GM19463 (cell line): ENCODE measurements around the gene EXT2.

Source experiments
- ATAC-seq: cut with Tn5 transposase; IDR thresholded peaks from one replicate; pipeline ENCODE4 v1.9.1; 2021; ENCODE audit warnings: mild to moderate bottlenecking, moderate library complexity; ENCODE audit not compliant: unreplicated experiment

The EXT2 gene

GRCh38 chr11:44198146-44198724 lies 102.8 kb downstream of the EXT2 start:
- no peak for ATAC-seq

DNA sequence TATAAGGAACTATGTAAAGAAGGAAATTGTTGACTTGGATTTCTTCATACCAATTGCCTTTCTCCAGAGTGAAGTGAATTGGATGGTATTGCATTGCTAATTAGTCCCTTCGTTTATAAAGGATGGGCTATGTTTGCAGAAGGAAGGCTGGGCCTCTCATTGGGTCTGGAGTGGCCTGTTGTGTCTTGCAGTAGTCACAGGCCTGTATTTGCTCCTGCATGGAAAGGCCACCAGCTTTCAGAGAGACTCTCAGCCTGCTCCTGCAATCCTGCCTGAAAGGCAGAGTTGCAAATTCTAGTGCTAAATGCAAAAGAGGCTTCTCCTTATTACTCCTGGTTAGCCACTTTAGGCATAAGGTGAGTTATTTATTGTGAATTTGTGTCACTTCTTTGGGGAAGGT lies 103.8 kb downstream of the EXT2 start:
- no peak for ATAC-seq

DNA sequence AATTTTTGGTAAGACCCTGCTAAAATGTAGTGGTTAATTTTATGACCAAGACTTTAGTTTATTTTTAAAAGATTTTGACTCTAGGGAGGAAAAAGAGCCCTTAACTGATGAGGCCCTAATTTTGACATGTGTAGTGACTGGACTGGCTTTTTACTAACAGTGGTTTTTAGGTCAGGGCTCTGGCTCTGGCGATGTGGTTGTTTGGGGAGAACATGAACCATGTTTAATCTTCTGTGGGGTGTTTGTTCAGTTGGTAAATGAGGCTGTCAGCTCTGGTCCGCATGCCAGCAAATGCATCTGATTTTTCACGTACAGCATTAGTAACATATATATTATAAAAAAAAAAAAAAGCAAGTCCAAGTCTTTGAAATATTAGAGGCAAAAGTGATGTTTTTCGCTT lies 104.3 kb downstream of the EXT2 start:
- no peak for ATAC-seq

- ATAC-seq: no peak
Observed at GRCh38 chr11:44203270-44204043, 108.0 kb downstream of the EXT2 start.

GRCh38 chr11:44205352-44205751 lies 109.9 kb downstream of the EXT2 start:
- ATAC-seq: no peak

DNA sequence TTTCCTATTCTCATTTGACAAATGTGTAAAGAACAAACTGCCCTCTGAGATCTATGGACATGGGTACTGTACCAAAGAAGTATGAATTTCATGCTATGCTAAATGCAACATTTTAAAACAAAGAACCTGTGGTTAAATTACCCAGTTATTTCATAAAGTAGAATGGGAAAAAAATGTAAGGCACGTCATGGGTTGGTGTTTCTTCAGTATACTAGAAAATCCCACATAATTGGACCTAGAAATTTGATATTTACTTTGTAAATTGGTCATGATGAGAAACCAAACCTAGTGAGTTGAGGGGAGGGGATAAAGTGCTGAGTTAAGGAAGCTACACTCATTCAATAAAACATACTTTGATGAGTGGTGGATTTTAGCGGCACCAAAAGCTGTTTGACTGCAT lies 110.4 kb downstream of the EXT2 start:
- no peak for ATAC-seq

GRCh38 chr11:44207292-44207691 lies 111.8 kb downstream of the EXT2 start:
- ATAC-seq: no peak

GRCh38 chr11:44208976-44209603 lies 113.6 kb downstream of the EXT2 start:
- no peak for ATAC-seq

- ATAC-seq: no peak
Observed at GRCh38 chr11:44212128-44212527, 116.7 kb downstream of the EXT2 start.

- no peak for ATAC-seq
Observed at GRCh38 chr11:44213148-44213547, 117.7 kb downstream of the EXT2 start.

DNA sequence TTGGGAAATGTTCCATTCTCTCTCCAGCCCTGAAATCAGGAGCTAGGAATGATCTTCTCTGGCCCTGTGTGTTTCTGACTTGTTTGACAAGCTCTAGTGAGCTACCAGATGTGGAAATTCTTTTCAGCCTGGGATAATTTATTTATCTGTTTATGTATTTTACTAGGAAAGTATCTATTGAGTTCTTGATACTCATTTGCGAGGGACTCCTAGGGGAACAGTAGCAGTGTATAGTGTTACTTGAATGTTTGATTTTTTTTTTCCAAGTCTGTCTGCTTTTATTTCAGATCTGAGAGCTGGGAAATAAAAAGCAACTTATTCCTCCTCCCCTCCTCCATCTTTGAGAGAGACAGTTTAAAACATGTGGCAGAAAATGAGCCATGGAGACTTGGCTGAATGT lies 122.0 kb downstream of the EXT2 start:
- ATAC-seq: no peak

- ATAC-seq: no peak
Observed at GRCh38 chr11:44219830-44220796, 124.6 kb downstream of the EXT2 start.

DNA sequence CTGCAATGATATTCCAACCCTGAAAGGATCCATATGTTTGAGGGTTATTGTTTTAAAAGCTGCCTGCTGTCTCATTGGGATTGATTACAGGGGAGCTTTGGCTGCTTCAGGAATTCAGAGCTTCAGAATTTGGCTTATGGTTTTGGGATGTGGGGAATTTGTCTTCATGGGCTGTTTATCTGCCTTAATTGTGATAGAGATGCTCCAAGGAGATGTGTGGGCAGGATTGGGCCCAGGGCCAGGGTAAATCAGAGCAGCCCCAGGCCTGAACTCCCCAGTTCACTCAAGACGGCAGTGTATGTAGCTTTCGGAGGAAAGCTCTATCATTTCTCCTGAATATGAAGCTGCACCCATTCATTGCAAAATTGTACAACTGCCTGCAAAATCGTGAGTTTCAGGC lies 126.0 kb downstream of the EXT2 start:
- no peak for ATAC-seq

DNA sequence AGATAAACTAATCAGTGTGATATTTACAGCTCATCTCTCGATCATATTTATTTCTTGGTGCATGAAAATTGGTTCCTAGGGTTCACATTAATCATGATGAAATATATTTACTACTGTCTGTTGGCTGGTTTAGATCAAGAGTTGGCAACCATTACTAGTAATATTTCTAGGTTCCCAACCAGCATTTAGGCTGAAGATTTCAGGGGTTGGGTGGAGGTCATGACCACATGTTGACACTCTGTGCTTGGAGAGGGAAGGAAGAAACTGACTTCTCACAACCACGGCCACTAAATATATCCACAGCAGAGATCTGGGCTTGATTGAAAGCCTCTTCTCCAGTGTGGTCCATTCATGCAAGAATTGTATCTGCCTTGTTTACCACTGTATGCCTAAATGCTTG lies 126.5 kb downstream of the EXT2 start:
- ATAC-seq: no peak

GRCh38 chr11:44223238-44223637 lies 127.8 kb downstream of the EXT2 start:
- no peak for ATAC-seq

DNA sequence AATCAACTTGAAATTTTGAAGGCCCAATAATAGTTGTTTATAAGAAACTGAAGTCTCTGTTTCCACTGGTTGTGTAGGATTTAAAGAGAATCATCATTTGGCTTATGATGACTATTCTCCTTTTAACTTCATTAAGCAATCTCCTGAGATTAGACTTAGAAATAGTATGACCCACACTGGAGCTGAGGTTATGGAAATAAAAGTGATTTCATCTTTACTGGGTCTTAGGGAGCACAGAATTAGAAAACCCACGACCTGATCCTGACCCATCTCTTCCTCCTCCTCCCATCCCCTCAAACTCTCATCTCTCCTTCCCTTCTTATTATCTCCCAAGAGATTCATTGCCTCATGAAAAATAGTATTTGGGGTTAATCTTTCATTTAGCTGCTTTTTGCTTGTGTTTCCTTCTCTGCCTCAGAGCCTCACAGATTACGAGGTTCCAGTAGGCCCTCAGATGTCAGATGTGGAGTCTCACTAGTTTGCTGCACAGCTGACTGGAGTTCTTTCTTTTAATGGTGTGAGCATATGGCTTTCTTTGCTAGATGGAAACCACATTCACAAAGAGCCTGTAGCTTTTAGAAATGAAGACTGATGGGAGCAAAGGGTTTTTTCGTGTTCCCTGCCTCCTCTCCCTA lies 129.5 kb downstream of the EXT2 start:
- ATAC-seq: no peak

GRCh38 chr11:44226490-44226889 lies 131.0 kb downstream of the EXT2 start:
- ATAC-seq: no peak

DNA sequence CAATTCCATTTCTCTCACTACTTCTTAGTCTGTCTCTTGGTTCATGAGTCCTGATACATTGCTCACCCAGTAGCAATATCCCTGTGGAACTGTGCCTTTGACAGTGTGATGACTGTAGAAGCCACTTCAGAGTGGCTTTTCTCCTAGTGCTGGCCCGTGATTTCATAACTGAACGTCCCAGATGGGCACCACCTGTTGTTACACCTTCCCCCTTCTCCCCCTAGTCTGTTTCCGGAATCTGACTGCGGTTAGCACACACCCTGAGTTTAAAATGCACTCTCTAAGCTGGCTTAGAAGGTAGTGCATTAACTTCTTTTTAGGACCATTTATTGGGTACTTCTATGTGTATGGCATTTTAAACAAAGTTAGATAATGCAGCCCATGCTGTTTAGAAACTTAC lies 131.5 kb downstream of the EXT2 start:
- no peak for ATAC-seq

DNA sequence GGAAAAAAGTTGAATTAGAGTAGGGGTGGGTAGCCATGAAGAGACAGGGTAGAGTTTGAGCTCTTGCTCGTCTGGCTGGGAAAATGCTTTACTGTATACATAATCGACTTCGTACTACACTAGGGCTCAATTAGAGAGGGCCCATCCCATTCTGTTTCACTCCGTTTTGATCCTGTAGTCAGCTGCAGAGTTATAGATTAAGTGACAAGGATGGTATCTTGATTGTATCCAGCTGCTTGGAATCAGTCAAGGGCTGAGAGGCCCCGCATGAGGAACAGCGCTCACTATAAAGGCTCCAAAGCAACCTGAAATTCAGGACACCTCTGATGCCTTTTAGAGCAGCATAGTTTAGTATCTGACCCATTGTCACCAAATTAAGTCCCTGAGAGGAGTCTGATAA lies 132.9 kb downstream of the EXT2 start:
- ATAC-seq: no peak

DNA sequence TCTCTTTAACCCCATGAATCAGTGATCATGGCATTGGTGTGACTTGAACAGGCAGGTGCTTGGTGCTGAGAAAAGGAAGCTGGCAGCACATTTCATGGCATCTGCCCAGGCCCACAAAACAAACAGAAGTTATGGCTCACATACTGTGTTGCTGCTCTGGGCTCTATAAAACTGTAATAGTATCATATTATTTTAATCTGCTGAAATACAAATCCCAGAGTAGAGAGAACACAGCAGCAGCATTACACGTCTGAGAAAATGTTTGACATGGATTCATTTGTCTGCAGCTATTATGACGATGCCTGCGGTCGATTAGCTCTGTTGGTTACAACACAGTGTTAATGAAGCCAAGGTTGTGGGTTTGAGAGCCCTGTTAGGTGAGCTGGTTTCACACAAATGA lies 133.6 kb downstream of the EXT2 start:
- no peak for ATAC-seq

DNA sequence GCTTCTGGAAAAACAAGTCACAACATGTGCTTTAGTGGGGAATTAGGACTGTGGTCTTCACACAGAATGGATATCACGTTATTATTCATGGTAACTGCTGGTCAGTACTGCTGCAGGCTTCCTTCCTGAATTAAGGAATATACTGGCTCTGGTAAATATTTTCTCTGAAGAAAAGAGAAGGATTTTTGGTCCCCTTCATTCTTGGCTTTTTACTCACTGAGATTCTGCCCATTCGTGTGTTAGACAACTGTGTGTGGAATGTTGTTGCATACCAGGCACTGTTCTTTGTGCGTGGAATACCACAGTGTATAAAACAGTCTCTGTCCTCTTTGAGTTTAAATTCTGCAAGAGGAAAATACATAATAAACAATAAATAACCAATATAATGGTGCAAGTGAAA lies 134.1 kb downstream of the EXT2 start:
- no peak for ATAC-seq
